Measurements from ENCODE around the gene GRIK2.

GRCh38 chr6:101352316-101352715, 41.2 kb upstream of the GRIK2 start:
- TF ChIP-seq, protein P1, sequence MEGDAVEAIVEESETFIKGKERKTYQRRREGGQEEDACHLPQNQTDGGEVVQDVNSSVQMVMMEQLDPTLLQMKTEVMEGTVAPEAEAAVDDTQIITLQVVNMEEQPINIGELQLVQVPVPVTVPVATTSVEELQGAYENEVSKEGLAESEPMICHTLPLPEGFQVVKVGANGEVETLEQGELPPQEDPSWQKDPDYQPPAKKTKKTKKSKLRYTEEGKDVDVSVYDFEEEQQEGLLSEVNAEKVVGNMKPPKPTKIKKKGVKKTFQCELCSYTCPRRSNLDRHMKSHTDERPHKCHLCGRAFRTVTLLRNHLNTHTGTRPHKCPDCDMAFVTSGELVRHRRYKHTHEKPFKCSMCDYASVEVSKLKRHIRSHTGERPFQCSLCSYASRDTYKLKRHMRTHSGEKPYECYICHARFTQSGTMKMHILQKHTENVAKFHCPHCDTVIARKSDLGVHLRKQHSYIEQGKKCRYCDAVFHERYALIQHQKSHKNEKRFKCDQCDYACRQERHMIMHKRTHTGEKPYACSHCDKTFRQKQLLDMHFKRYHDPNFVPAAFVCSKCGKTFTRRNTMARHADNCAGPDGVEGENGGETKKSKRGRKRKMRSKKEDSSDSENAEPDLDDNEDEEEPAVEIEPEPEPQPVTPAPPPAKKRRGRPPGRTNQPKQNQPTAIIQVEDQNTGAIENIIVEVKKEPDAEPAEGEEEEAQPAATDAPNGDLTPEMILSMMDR (IDR thresholded peaks at IDR 0.05), result no peak
- TF ChIP-seq POLR2A (IDR thresholded peaks at IDR 0.05), result no peak

Measured in tibial nerve (tissue), 3 donors.